Pulmonary artery endothelial cell (primary cell): ENCODE results near the gene KCNK3. TPM values are rescaled to one million over a fixed set of nuclear protein-coding genes. Genes with fewer than 3 reads are reported as not detected.
"Not testable (repeated sequence)": the region's sequence is repeated elsewhere in the genome, so short reads cannot be mapped to it uniquely, and the experiment has no call there.

Experiments
- DNase-seq: peaks from one replicate; pipeline ENCODE4 v3.0.0-alpha.2; 2011; ENCODE audit warnings: low read depth, low spot score
- total RNA-seq: library from RNA; depleted of rRNA; stranded (reverse); fragments of >200 nt; gene quantifications from 2 replicates; pipeline ENCODE4 v1.2.3, GENCODE V29; 2014

Gene KCNK3
- total RNA-seq, 1 donor from 2014 or later = not detected

GRCh38 chr2:26729311-26729710, 36.8 kb downstream of the KCNK3 start:
- DNase-seq = no peak

- no peak for DNase-seq
Observed at GRCh38 chr2:26730549-26731344, 38.2 kb downstream of the KCNK3 start.

- no peak for DNase-seq
Observed at GRCh38 chr2:26731714-26732113, 39.2 kb downstream of the KCNK3 start.

DNA sequence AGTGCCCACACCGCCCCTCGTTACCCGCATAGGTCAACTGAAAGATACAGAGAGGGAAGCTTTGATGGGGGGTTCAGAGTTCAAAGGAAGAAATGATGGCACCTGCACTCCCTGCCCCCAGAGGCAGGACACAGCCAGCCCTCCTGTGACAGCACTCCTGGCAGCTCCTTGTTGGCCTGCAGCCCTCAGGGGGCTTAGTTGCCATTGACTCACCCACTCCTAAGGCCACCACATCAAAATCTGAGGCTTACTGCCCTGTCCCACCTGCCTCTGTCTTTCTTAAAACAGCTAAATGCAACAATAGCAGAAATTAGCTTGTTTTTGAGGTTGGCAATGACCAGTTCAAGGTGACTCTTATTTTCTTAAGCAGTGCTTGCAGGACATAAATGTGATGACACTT, 39.9 kb downstream of the KCNK3 start:
- no peak for DNase-seq

DNA sequence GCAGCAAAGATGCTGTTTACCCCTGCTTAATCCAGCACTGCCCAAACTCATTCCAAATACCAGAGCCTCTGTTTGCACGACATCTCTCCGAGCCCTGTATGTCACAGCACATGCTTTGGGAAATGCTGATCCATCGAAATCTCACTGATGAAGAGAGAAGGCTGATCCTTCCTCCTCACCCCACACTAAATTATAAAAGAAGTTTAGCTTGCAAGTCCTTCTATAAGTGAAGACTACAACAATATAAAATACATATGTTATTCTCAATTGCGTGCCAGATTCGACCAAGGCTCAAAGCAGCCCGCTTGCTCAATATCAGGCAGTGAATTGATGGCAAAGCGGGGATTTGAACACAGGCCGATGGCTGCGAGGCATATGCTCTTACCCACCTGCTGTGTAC, 40.9 kb downstream of the KCNK3 start:
- DNase-seq = no peak

- no peak for DNase-seq
Observed at GRCh38 chr2:26735097-26735496, 42.6 kb downstream of the KCNK3 start.

GRCh38 chr2:26735883-26736588, 43.5 kb downstream of the KCNK3 start:
- DNase-seq = no peak

GRCh38 chr2:26737221-26737620, 44.7 kb downstream of the KCNK3 start:
- DNase-seq = no peak

DNA sequence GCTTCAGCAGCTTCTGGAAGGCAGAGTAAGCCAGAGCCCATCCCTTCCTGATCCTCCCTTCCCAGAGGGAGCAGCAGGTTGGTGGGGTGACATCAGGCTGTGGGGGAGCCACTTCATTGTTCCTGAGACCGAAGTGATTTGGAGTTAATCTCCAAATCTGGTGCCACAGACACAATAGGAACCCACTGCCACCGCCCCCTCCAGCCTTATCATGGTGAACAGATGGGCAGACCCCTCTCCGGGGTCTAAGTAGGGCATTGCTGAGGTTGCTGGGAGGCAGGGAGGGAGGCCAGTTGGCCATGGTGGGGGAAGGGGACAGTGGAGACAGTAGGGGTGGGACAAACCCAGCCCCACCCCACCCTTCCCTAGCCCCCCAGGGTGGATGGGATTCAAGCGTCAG, 46.0 kb downstream of the KCNK3 start:
- DNase-seq = no peak

GRCh38 chr2:26739514-26739913, 47.0 kb downstream of the KCNK3 start:
- DNase-seq = no peak

DNA sequence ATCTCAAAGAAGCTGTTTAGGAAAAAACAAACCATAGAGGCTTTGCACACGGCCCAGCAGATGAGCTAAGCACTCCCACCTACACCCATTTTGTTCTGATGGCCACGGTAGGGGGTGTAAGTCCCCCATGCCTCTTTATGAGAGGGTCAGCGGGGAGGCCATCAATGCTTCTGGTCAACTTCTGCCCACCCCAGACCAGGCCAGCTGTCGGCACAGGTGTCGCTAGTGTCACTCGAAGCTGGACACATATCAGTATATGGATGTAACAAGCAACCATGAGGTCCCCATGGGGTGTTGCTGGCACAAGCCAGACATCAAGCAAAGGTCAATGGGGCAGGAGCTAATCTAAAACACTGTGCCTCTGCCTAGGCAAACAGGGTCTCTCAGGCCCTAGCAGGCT, 47.8 kb downstream of the KCNK3 start:
- DNase-seq = no peak

DNA sequence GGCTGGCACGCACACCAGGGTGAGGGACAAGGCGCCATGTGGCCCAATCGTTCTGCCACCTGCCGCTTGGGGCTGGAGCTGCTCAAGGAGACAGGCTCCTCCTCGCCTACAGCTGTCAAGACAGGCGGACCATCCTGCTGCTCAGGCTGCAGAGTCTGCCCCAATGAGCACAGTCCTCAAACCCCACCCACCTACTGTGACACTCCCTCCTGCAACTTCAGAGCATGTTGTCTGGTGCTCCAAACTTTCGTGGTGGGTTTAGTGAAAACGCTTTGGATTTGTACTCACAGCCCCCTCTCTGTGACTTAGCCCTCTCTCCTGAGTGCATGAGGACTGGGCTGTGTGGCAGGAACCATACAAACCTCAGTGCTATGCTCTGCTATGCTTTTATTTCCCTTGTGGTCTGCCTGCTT, 48.4 kb downstream of the KCNK3 start:
- no peak for DNase-seq

DNA sequence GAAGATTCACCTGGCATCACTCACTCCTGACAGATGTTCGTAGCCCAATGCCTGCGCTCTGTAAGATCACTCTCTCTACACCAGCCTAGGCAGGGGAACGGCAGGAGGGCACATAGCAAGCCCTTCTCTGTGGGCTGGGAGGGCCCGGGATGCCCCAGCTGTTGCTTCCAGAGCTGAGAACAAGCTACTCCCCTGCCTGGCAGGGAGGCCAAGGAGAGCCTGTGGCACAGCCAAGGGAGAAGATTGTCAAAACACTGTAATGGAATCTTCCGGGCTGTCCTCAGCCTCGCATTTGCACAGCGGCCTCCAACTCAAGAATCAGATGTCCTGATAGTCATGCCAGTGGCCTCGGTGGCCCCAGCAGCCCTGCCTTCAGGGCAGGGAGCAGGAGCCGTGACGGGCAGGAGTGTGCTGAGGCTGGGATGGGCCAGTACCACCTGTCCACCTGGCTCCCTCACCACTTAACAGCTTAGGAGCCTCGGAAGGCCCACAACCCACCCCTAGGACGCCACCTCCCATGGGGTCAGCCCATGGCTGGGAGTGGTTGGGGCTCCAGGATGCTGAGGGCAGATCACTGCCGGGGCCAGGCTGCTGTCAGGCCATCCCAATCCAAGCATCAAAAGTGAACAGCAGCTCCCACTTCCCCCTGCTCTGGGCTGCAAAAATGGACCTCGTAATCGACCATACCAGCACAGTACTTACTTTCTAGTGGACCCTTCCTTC, 49.7 kb downstream of the KCNK3 start:
- DNase-seq = no peak

- DNase-seq = no peak
Observed at GRCh38 chr2:26743852-26744251, 51.3 kb downstream of the KCNK3 start.

DNA sequence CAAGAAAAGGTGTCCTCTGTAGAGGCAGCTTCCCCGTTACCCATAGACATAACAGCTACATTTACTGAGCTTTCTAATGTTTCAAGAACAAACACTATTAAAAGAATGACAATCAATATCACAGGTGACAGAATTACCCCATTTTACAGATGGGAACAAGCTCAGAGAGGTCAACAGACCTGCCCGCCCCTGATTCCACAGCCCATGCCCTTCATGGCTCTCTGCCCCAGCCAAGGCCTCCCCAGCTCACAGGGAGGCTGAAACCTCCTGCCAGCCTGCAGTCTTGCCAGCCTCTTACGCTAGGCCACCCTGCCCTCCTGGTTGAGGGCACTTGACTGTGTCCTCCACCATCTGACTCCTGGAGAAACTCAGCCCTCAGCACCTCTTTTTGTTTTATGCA, 52.4 kb downstream of the KCNK3 start:
- no peak for DNase-seq

DNA sequence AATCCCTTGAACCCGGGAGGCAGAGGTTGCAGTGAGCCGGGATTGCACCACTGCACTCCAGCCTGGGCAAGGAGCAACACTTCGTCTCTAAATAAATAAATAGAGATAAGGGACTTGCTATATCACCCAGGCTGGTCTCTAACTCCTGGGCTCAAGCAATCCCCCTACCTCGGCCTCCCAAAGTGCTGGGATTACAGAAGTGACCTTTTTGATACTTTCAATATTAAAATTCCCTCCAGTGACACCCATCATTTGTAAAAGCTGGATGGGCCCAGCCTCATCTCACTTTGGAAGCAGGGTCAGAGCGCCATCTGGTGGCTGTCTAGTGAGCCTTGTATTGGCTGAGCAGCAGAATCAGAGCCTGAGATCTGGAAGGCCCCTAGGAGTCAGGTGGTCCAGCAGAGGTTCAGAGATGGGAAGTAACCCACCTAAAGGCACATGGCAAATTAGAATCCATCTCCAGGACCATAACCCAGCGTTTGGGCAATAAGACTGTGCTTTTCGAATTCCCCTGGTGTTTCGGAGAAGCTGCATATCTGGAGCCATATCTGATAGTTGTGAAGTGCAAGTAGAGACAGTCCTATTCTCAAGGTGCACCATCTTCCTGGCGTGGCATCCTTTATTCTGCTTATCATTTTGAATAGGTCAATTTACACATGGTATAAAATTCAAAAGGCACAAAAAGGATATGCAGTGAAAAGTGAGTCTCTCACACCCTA, 53.2 kb downstream of the KCNK3 start:
- peak; percentile 49 for DNase-seq

- no peak for DNase-seq
Observed at GRCh38 chr2:26746934-26747333, 54.4 kb downstream of the KCNK3 start.

DNA sequence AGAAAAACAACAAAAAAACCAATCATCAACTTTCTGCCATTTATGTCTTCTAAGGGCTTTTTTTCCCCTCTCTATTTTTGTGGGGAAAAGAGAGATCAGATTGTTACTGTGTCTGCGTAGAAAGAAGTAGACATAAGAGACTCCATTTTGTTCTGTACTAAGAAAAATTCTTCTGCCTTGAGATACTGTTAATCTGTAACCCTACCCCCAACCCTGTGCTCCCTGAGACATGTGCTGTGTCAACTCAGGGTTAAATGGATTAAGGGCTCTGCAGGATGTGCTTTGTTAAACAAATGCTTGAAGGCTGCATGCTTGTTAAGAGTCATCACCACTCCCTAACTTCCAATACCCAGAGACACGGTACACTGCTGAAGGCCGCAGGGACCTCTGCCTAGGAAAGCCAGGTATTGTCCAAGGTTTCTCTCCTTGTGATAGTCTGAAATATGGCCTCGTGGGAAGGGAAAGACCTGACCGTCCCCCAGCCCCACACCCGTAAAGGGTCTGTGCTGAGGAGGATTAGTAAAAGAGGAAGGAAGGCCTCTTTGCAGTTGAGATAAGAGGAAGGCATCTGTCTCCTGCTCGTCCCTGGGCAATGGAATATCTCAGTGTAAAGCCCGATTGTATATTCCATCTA, 57.4 kb downstream of the KCNK3 start:
- not testable (repeated sequence) for DNase-seq

DNA sequence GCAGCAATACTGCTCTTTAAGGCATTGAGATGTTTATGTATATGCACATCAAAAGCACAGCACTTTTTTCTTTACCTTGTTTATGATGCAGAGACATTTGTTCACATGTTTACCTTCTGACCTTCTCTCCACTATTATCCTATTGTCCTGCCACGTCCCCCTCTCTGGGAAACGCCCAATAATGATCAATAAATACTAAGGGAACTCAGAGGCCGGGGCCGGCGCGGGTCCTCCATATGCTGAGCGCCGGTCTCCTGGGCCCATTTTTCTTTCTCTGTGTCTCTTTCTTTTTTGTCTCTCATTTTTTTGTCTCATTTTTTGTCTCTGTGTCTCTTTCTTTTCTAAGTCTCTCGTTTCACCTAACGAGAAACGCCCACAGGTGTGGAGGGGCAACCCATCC, 57.9 kb downstream of the KCNK3 start:
- not testable (repeated sequence) for DNase-seq

DNA sequence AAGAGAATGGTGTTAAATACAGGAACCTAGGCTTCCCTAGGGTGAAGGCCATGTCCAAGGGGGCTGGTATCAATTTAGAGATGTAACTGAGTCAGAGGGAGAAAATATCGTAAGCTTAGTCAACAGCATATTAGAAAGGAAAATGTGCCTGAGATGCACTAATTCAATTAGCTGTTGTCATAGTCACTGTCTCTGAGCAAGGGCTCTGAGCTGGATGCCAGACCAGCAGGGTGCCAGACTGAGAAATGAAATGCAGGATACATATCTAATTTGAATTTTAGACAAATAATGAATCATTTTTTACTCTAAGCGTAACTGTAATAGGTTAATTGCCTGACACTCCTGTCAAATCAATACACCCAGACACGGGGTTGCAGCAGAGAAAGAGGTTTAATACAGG, 60.1 kb downstream of the KCNK3 start:
- DNase-seq = no peak

DNA sequence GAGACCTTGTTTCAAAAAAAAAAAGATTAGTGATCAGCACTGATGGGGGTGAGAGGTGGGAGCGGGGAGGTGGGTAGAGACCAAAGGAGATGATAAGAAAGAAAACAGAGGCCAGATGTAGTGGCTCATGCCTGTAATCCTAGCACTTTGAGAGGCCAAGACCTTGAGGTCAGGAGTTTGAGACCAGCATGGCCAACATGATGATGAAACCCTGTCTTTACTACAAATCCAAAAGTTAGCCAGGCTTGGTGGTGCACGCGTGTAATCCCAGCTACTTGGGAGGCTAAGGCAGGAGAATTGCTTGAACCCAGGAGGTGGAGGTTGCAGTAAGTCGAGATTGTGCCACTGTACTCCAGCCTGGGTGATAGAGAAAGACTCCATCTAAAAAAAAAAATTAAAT, 62.0 kb downstream of the KCNK3 start:
- no peak for DNase-seq
